Smooth muscle cell (in vitro differentiated cells): ENCODE data around the gene ARMH1. TPM values are rescaled to one million over a fixed set of nuclear protein-coding genes. Genes with fewer than 3 reads are reported as not detected.

ENCODE experiments used
- DNase-seq: peaks from one replicate; lab custom pipeline; 2025; ENCODE audit not compliant: unreplicated experiment; lab: John Stamatoyannopoulos, UW
- H2AFZ ChIP-seq: fragments of 200-600 bp; sonication (generic); 2 replicates; pipeline ENCODE4 v1.6.0; 2016; ENCODE audit warnings: antibody characterized with exemption, low read depth, mild to moderate bottlenecking
- H3F3A ChIP-seq: fragments of 200-600 bp; sonication (generic); 2 replicates; pipeline ENCODE4 v1.6.0; 2017; ENCODE audit warnings: antibody characterized with exemption, low read depth
- H3K27ac ChIP-seq: fragments of 200-600 bp; sonication (generic); 2 replicates; pipeline ENCODE4 v1.5.1; 2016; ENCODE audit warnings: low read depth, mild to moderate bottlenecking
- H3K27me3 ChIP-seq: fragments of 200-600 bp; sonication (generic); 2 replicates; pipeline ENCODE4 v1.6.1; 2016; ENCODE audit warnings: low read depth, mild to moderate bottlenecking
- H3K36me3 ChIP-seq: fragments of 200-600 bp; sonication (generic); 2 replicates; pipeline ENCODE4 v1.5.1; 2016; ENCODE audit warnings: low read depth
- H3K4me1 ChIP-seq: fragments of 200-600 bp; sonication (generic); 2 replicates; pipeline ENCODE4 v1.5.1; 2016; ENCODE audit warnings: low read depth
- H3K4me2 ChIP-seq: fragments of 200-600 bp; sonication (generic); 2 replicates; pipeline ENCODE4 v1.6.0; 2016; ENCODE audit warnings: mild to moderate bottlenecking
- H3K4me3 ChIP-seq: fragments of 200-600 bp; sonication (generic); 2 replicates; pipeline ENCODE4 v1.5.1; 2016; ENCODE audit warnings: mild to moderate bottlenecking
- H3K79me2 ChIP-seq: fragments of 200-600 bp; sonication (generic); 2 replicates; pipeline ENCODE4 v1.6.0; 2016; ENCODE audit warnings: low read depth, mild to moderate bottlenecking
- H3K9ac ChIP-seq: fragments of 200-600 bp; sonication (generic); 2 replicates; pipeline ENCODE4 v1.6.0; 2016; ENCODE audit warnings: low read depth
- H3K9me3 ChIP-seq: fragments of 200-600 bp; sonication (generic); replicated peaks from 2 replicates; pipeline ENCODE4 v1.5.1; 2016; ENCODE audit warnings: low read depth
- H4K20me1 ChIP-seq: fragments of 200-600 bp; sonication (generic); 2 replicates; pipeline ENCODE4 v1.6.0; 2016; ENCODE audit warnings: low read depth
- CTCF ChIP-seq: fragments of 200-600 bp; sonication (generic); IDR thresholded peaks from 2 replicates; pipeline ENCODE4 v1.5.1; 2017; ENCODE audit warnings: borderline replicate concordance, mild to moderate bottlenecking, antibody characterized with exemption; ENCODE audit not compliant: insufficient read depth, poor library complexity, severe bottlenecking
- WGBS: methylation state at CpG from one replicate; pipeline ENCODE4 v1.1.7; 2016; ENCODE audit warnings: low lambda C conversion rate; 5-methylcytosine and 5-hydroxymethylcytosine counted together
- polyA plus RNA-seq: library from polyadenylated mRNA; unstranded; fragments of >200 nt; fragmentation: Nextera tagmentation; extraction: Ambion mirVana; gene quantifications from 2 replicates; pipeline ENCODE4 v1.2.1, GENCODE V29; 2016
- total RNA-seq: library from RNA; depleted of rRNA; stranded (reverse); fragments of >200 nt; gene quantifications from 2 replicates; pipeline ENCODE4 v1.2.3, GENCODE V29; 2014

Gene ARMH1
- total and polyA plus RNA-seq, 2 experiments from 2014 or later, result 1.5 to 8.3 TPM

GRCh38 chr1:44717653-44718052 lies 43.1 kb downstream of the ARMH1 start:
- Histone ChIP-seq H3F3A (no peaks in the 10 kb centered on the region), H3K4me3 (no peak overlapping the region), H3K27ac (no peak overlapping the region), H3K9me3 (no peaks in the 10 kb centered on the region), H3K9ac (no peak overlapping the region), H3K36me3 (no peaks in the 10 kb centered on the region), H4K20me1 (no peaks in the 10 kb centered on the region), H3K79me2 (no peaks in the 10 kb centered on the region), H3K4me2 (no peak overlapping the region), H3K27me3 (no peaks in the 10 kb centered on the region), H3K4me1 (no peaks in the 10 kb centered on the region), H2AFZ (no peak overlapping the region)
- no peak for DNase-seq
- TF ChIP-seq CTCF, result no peak
- 77% methylated on average over 1 of the region's 1 CpG for WGBS

DNA sequence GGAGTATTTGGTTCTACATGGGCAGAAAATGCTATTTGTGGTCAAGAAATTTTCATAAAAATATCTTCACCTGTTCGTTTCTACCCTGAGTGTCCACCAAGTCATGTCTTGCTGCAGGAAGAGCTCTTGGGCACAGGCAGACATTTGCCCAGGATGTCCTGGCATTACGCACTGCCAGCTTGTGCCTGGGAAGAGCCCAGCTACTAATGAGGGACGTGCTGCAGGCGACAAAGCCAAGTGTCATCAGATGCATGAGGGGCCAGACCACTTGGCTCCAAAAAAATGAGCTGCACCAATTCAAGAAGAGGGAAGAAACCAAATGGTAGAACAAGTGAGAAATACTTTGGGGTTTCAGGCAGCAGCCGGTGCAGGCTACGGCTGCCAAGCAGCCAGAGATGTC lies 43.6 kb downstream of the ARMH1 start:
- Histone ChIP-seq H3K27me3 (no peaks in the 10 kb centered on the region), H3F3A (no peaks in the 10 kb centered on the region), H3K27ac (no peak overlapping the region), H3K9me3 (no peaks in the 10 kb centered on the region), H3K79me2 (no peaks in the 10 kb centered on the region), H4K20me1 (no peaks in the 10 kb centered on the region), H3K4me3 (no peak overlapping the region), H3K4me2 (no peak overlapping the region), H3K36me3 (no peaks in the 10 kb centered on the region), H3K9ac (no peak overlapping the region), H2AFZ (no peak overlapping the region), H3K4me1 (no peaks in the 10 kb centered on the region)
- WGBS, result 90% methylated on average over 6 of the region's 6 CpGs
- TF ChIP-seq CTCF, result no peak
- no peak for DNase-seq

- no peak for DNase-seq
- Histone ChIP-seq H4K20me1 (no peaks in the 10 kb centered on the region), H3K27ac (no peak overlapping the region), H2AFZ (no peak overlapping the region), H3K79me2 (no peaks in the 10 kb centered on the region), H3K9me3 (no peaks in the 10 kb centered on the region), H3F3A (no peaks in the 10 kb centered on the region), H3K4me2 (no peak overlapping the region), H3K27me3 (no peaks in the 10 kb centered on the region), H3K9ac (no peak overlapping the region), H3K4me3 (no peak overlapping the region), H3K36me3 (no peaks in the 10 kb centered on the region), H3K4me1 (no peaks in the 10 kb centered on the region)
- 78% methylated on average over 5 of the region's 5 CpGs for WGBS
- TF ChIP-seq CTCF, result no peak
Measured at GRCh38 chr1:44719318-44719717, 44.8 kb downstream of the ARMH1 start.

DNA sequence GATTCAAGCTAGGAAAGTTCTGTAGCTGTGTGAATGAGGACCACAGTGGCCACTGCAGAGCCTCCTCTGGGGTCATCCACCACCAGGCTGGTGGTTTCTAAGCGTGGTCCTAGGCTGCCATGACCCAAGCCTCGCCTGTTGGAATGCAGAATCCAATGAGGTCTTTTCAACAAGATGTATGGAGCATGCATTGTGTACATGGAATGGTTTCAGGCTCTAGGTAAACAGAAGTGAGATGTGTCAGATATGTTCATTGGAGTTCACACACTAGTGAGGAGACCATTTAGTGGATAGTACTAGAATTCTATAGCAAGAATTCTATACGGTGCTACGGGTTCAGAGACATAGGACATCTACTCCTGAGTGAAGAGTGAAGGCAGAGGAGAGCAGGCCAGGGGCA lies 45.8 kb downstream of the ARMH1 start:
- H3K27me3 ChIP-seq, result no peaks in the 10 kb centered on the region
- H3K4me3 ChIP-seq, result no peak overlapping the region
- H3K9me3 ChIP-seq, result no peaks in the 10 kb centered on the region
- no peaks in the 10 kb centered on the region for H3F3A ChIP-seq
- H3K36me3 ChIP-seq, result no peaks in the 10 kb centered on the region
- DNase-seq, result no peak
- no peak overlapping the region for H2AFZ ChIP-seq
- H3K4me1 ChIP-seq, result no peaks in the 10 kb centered on the region
- H4K20me1 ChIP-seq, result no peaks in the 10 kb centered on the region
- WGBS, result 91% methylated on average over 4 of the region's 4 CpGs
- TF ChIP-seq CTCF, result no peak
- no peak overlapping the region for H3K4me2 ChIP-seq
- H3K79me2 ChIP-seq, result no peaks in the 10 kb centered on the region
- H3K9ac ChIP-seq, result no peak overlapping the region
- H3K27ac ChIP-seq, result no peak overlapping the region
